ENCODE measurements around the gene CDCA5. TPM values are rescaled to one million over a fixed set of nuclear protein-coding genes. Genes with fewer than 3 reads are reported as not detected.

Gene CDCA5
- total RNA-seq, 1 experiment from 2014 or later = 73.4 TPM

GRCh38 chr11:65060913-65061408, 22.9 kb downstream of the CDCA5 start:
- intact Hi-C loops (cut with micrococcal nuclease) = no loop called here
- H3K4me3 ChIP-seq (ENCODE audit: low read length) = no peak overlapping the region
- BruUV-seq (replicated peaks) = no TSS peak
- H3K9me2 ChIP-seq (replicated peaks; ENCODE audit: low read length) = no peaks in the 10 kb centered on the region
- no peak for ATAC-seq
- H3K9me3 ChIP-seq (ENCODE audit: low read length) = no peaks in the 10 kb centered on the region
- CTCF ChIA-PET = no interaction called here
- no peaks in the 10 kb centered on the region for H3K36me3 ChIP-seq (ENCODE audit: low read depth, low read length)
- no peak for DNase-seq
- POLR2A ChIA-PET (ENCODE audit: unreplicated experiment) = no interaction called here
- no peaks in the 10 kb centered on the region for H3K4me1 ChIP-seq (ENCODE audit: insufficient read depth, low read length)
- H3K9ac ChIP-seq (ENCODE audit: low read length) = no peak overlapping the region
- no peak overlapping the region for H3K27ac ChIP-seq (ENCODE audit: low read length)
- H2AFZ ChIP-seq (ENCODE audit: low read length) = no peak overlapping the region
- no peaks in the 10 kb centered on the region for H3K27me3 ChIP-seq (ENCODE audit: low read length)
- H4K20me1 ChIP-seq (ENCODE audit: low read length) = no peaks in the 10 kb centered on the region
- no peak overlapping the region for H3K4me2 ChIP-seq (ENCODE audit: low read length)
- TF ChIP-seq EZH2phosphoT487 (IDR thresholded peaks at IDR 0.05; ENCODE audit: borderline replicate concordance, low read length) = no peak
- no peak for TF ChIP-seq EZH2 (IDR thresholded peaks at IDR 0.05; ENCODE audit: low read length, unreplicated experiment)
- H3F3A ChIP-seq (ENCODE audit: low read length, unreplicated experiment) = no peaks in the 10 kb centered on the region
- no peaks in the 10 kb centered on the region for H3K79me2 ChIP-seq (ENCODE audit: low read length)

- no peak overlapping the region for H3K4me2 ChIP-seq (ENCODE audit: low read length)
- intact Hi-C loops (cut with micrococcal nuclease) = no loop called here
- H2AFZ ChIP-seq (ENCODE audit: low read length) = no peak overlapping the region
- H3K27me3 ChIP-seq (ENCODE audit: low read length) = no peaks in the 10 kb centered on the region
- TF ChIP-seq EZH2 (IDR thresholded peaks at IDR 0.05; ENCODE audit: low read length, unreplicated experiment) (no peak), CTCF (conservative IDR thresholded peaks at IDR 0.05; ENCODE audit: low read depth, low read length) (no peak), EZH2phosphoT487 (IDR thresholded peaks at IDR 0.05; ENCODE audit: borderline replicate concordance, low read length) (no peak)
- no TSS peak for BruUV-seq (replicated peaks)
- no peak for DNase-seq
- H3K36me3 ChIP-seq (ENCODE audit: low read depth, low read length) = no peaks in the 10 kb centered on the region
- H3K4me1 ChIP-seq (ENCODE audit: insufficient read depth, low read length) = no peaks in the 10 kb centered on the region
- H3F3A ChIP-seq (ENCODE audit: low read length, unreplicated experiment) = no peaks in the 10 kb centered on the region
- H3K9me3 ChIP-seq (ENCODE audit: low read length) = no peaks in the 10 kb centered on the region
- ChIA-PET POLR2A (ENCODE audit: unreplicated experiment) (no interaction called here), CTCF (no interaction called here)
- no peak overlapping the region for H3K27ac ChIP-seq (ENCODE audit: low read length)
- no peaks in the 10 kb centered on the region for H3K9me2 ChIP-seq (replicated peaks; ENCODE audit: low read length)
- no peak for ATAC-seq
- H3K9ac ChIP-seq (ENCODE audit: low read length) = no peak overlapping the region
- no peaks in the 10 kb centered on the region for H3K79me2 ChIP-seq (ENCODE audit: low read length)
- no peaks in the 10 kb centered on the region for H4K20me1 ChIP-seq (ENCODE audit: low read length)
- H3K4me3 ChIP-seq (ENCODE audit: low read length) = no peak overlapping the region
These were observed 23.6 kb downstream of the CDCA5 start for GRCh38 chr11:65059959-65060824.

GRCh38 chr11:65059523-65059922, 24.3 kb downstream of the CDCA5 start:
- ATAC-seq (no peak), DNase-seq (no peak)
- H3K4me2 ChIP-seq (ENCODE audit: low read length) = no peak overlapping the region
- BruUV-seq (replicated peaks) = no TSS peak
- no peak overlapping the region for H3K27ac ChIP-seq (ENCODE audit: low read length)
- ChIA-PET CTCF (no interaction called here), POLR2A (ENCODE audit: unreplicated experiment) (no interaction called here)
- H3K36me3 ChIP-seq (ENCODE audit: low read depth, low read length) = no peaks in the 10 kb centered on the region
- H3K4me1 ChIP-seq (ENCODE audit: insufficient read depth, low read length) = no peaks in the 10 kb centered on the region
- no peaks in the 10 kb centered on the region for H3K27me3 ChIP-seq (ENCODE audit: low read length)
- H3K9ac ChIP-seq (ENCODE audit: low read length) = no peak overlapping the region
- intact Hi-C loops (cut with micrococcal nuclease) = no loop called here
- no peaks in the 10 kb centered on the region for H3F3A ChIP-seq (ENCODE audit: low read length, unreplicated experiment)
- TF ChIP-seq EZH2phosphoT487 (IDR thresholded peaks at IDR 0.05; ENCODE audit: borderline replicate concordance, low read length) = no peak
- no peak for TF ChIP-seq EZH2 (IDR thresholded peaks at IDR 0.05; ENCODE audit: low read length, unreplicated experiment)
- TF ChIP-seq CTCF (conservative IDR thresholded peaks at IDR 0.05; ENCODE audit: low read depth, low read length) = no peak
- H3K9me2 ChIP-seq (replicated peaks; ENCODE audit: low read length) = no peaks in the 10 kb centered on the region
- H4K20me1 ChIP-seq (ENCODE audit: low read length) = no peaks in the 10 kb centered on the region
- H3K4me3 ChIP-seq (ENCODE audit: low read length) = no peak overlapping the region
- no peaks in the 10 kb centered on the region for H3K79me2 ChIP-seq (ENCODE audit: low read length)
- no peaks in the 10 kb centered on the region for H3K9me3 ChIP-seq (ENCODE audit: low read length)
- no peak overlapping the region for H2AFZ ChIP-seq (ENCODE audit: low read length)
